HG02798 (cell line): ENCODE data around the gene PHF3.
"Not testable (repeated sequence)": the region's sequence is repeated elsewhere in the genome, so short reads cannot be mapped to it uniquely, and the experiment has no call there.

Experiments
- ATAC-seq: cut with Tn5 transposase; IDR thresholded peaks from one replicate; pipeline ENCODE4 v1.9.1; 2021; ENCODE audit warnings: mild to moderate bottlenecking; ENCODE audit not compliant: unreplicated experiment, poor library complexity

The PHF3 gene

DNA sequence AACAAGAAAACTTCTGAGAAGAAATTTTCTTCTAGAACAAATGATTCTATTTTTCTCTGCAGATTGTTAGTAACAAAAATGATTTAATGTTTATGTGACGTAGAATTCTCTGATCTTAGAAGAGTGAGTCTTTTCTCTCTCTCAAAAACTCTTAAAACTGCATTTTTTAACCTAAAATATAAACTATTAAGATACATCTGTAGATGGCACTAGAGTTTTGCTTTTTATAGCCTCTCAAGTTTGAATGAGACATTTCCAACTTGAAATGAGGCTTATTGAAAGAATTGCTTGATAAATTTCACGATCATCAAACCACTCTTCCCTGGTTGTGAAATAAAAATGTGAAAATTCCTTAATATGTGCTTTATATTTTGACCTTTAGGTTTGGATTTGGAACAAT is 53.8 kb downstream of the PHF3 start:
- ATAC-seq: no peak

DNA sequence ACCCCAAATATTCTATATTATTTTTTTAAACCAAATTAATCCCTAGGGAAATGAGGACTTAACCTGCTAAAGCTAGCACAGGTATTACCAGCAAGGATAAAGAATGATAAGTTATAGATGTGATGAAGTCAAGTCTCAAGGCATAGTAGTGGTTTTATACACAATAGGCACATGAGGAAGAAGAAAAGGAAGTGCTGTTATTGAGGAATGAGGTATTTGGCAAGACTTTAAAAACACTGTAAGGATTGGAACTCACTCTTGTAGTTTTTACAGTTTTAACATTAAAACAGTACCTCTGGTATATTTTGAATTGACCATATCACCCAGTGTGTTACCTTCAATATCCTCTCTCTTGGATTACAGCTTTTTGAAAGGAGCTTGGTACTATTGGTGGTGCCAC is 54.6 kb downstream of the PHF3 start:
- no peak for ATAC-seq

- no peak for ATAC-seq
Observed at GRCh38 chr6:63705707-63706106, 70.1 kb downstream of the PHF3 start.

DNA sequence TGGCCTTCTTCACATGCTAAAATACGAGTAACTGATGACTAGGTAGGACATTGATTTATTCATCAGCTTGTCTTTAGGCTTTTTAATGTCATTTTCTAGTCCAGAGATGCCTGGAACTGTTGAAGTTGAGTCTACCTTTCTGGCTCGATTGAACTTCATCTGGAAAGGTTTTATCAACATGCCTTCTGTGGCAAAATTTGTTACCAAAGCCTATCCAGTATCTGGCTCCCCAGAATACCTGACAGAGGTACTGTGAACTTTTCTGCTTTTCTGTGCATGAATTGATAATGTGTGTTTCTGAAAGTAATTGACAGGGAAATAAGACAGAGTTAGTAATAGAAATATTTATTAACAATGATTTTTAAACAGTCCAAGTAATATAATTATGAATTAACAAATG is 71.0 kb downstream of the PHF3 start:
- ATAC-seq: no peak

DNA sequence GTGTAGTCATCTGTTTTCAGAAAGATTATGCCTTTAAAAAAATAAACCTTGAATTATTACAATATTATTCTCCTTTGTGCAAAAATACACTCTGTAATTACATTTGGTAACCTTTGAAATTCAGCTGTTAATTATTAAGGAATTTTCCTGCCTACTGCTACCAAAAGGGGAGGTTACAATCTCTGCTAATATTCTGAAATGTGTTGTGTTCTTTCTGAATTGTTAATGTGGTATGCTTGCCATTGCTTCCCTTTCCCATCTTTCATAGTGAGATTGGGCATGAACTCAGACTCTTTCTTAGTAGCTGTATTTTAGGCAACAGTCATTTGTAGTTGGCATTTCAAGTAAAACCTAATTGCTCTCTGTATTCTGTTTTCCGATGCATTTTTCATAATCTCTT is 73.0 kb downstream of the PHF3 start:
- ATAC-seq: no peak

- no peak for ATAC-seq
Observed at GRCh38 chr6:63709148-63709547, 73.5 kb downstream of the PHF3 start.

DNA sequence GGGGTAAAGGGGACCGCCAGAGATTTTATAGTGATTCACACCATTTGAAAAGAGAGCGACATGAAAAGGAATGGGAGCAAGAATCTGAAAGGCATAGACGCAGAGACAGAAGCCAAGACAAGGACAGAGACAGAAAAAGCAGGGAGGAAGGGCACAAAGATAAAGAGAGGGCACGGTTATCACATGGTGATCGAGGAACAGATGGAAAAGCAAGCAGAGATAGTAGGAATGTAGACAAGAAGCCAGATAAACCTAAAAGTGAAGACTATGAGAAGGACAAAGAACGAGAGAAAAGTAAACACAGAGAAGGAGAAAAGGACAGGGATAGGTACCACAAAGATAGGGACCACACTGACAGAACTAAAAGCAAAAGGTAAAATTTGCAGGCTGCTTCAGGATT is 77.7 kb downstream of the PHF3 start:
- no peak for ATAC-seq

DNA sequence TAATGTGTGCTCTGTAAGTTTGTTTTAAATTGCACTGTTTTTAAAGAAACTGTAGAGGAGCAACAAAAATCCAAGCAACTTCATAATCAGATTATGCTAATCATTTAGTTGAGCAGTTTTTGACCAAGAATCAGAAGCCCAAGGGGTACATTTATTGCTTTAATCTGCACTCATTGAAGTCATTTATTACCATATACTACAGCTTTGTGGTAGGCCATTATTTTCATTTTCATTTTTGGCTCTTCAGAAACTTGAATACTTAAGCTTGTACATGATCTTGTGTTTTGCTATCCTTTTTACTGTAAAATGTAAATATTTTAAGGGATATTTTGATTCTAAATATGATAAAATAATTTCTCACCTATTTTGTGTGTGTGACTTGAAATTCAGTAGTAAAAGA is 78.5 kb downstream of the PHF3 start:
- peak; percentile 65 for ATAC-seq

DNA sequence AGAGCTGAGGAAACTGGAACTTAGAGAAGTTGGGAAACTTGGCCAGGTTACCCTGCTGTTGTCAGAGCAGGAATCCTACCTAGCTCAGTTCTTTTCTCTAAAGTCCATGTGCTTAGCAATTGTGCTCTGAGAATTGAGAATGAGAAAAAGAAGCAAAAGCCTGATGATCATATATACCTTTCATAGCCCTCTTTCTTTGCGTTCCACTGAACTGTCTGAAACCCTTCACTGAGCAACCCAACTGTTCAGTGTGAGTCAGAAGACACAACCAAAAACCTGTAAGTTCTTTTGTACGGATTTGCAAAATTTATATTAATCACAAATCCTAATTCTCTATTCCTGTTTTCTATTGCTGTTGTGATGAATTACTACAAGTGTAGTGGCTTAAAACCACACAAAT is 80.6 kb downstream of the PHF3 start:
- ATAC-seq: peak; percentile 49

- no peak for ATAC-seq
Observed at GRCh38 chr6:63721181-63721580, 85.6 kb downstream of the PHF3 start.

- no peak for ATAC-seq
Observed at GRCh38 chr6:63724721-63725120, 89.1 kb downstream of the PHF3 start.

- no peak for ATAC-seq
Observed at GRCh38 chr6:63730311-63730710, 94.7 kb downstream of the PHF3 start.

DNA sequence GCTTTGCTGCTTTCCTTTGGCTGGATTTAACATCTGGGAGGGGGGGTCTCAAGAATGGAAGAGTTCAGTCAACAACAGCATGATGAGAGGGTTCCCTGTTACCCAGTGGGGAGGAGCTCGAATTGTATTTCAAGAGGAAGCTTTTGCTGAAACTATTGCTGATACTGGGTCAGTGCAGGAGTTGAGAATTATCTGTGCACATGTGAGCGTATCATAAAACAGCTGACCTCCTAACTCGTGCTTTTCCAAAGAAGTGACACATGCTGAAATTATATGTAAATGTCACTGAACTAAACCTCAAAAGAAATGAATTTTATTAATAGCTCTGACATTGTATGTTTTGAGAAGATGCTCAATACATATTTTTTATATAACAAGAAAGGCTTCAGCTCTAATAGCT is 96.3 kb downstream of the PHF3 start:
- ATAC-seq: no peak

- no peak for ATAC-seq
Observed at GRCh38 chr6:63732336-63732735, 96.7 kb downstream of the PHF3 start.

DNA sequence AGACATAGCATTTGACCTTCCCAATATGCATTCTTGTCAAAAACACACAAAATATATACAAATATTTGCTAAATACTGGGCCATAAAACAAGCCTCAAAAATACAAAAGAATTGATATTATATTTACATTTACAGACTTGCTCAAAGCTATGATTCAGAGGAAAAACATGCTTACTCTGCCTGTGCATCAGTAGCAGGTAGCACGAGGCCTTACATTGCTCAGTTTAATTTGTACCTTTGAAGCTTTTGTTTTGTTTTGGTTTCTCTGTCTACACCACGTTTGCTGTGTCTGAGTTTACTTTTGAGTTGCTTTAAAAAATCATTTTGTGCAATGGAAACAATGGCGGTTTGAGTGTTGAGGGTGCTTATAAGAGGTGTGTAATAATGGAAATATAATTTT is 99.3 kb downstream of the PHF3 start:
- ATAC-seq: no peak

DNA sequence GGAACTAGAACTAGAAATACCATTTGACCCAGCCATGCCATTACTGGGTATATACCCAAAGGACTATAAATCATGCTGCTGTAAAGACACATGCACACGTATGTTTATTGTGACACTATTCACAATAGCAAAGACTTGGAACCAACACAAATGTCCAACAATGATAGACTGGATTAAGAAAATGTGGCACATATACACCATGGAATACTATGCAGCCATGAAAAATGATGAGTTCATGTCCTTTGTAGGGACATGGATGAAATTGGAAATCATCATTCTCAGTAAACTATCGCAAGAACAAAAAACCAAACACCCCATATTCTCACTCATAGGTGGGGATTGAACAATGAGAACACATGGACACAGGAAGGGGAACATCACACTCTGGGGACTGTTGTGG is 102.6 kb downstream of the PHF3 start:
- not testable (repeated sequence) for ATAC-seq

DNA sequence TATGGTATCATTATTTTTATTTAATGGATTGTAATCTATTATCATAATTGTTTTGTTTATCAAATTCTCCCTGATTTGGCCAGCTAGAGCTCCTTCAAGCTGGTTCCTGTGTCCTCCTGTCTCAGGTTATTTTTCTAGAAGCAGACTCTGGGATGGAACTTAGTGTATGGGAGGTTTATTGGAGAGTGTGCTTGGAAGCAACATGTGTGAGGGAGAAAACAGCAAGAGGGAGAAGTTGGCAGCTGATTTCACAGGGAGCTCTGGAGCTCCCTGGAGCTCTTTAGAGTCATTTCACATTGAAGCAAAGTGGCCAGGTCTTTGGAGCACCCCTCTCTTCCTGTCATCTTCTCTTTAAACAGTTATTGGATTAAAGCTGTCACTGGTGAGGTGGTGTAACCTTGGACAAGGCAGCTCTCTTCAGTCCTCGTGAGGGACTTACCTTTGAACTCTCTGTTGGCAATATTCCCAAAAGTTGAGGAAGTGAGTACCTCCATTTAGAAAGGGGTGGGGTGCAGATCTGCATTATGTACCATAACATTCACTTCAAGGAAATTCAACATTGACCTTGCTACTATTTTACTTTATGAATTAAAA is 103.6 kb downstream of the PHF3 start:
- no peak for ATAC-seq

DNA sequence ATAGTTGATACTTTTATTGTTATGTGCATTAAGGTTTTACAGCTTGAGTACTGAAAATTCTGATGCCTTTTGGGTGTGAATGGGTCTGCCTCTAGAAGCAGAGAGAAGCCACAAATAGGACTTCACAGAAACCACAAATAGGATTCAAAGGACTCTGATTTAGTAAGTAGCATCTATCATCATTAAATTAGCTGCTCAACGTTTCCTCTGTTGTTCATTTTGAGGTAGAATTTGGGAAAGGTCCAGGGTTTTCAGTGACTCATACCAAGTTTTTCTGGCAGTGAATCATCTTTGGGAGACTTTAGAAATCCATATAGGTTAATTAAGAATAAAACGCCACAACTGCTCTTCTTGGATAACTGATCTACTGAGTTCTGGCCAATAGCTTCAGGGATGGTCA is 105.1 kb downstream of the PHF3 start:
- ATAC-seq: no peak

DNA sequence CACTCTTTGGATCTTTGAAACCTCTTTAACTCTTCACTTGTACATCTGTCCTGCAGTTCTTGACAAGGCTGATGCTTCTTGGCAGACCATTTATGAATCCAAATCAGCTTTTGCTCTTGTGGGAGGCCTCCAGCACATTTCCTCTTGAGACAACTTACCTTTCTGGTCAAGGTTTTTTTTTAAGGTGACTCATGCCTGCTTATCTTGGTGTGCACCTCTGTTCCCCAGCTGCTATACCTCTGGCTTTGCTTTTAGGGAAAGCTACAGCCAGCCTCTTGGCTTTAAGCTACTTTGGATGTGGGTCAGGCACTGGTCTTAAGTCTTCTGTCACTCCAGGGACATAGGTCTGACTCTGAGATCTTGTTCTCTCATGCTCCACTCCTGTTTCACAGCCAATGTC is 106.5 kb downstream of the PHF3 start:
- ATAC-seq: no peak

DNA sequence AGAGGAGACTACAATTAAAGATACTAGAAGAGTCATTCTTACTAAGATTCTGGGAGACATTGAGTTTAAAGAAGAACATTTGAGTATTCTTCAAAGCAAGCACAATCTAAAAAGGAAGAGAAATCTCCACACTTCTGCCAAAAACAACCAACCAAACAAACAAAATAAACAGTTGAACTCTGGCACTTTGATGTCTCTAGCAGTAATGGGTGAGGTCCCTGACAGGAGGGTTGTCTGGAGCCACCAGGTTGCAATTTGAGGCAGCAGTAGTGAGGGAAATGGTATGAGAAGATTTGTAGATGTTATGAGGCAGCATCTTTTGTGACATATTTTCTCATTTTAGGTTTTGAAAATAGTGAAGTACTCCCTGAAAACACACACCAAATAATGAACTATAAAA is 108.1 kb downstream of the PHF3 start:
- no peak for ATAC-seq

GRCh38 chr6:63744810-63745209 is 109.2 kb downstream of the PHF3 start:
- no peak for ATAC-seq

DNA sequence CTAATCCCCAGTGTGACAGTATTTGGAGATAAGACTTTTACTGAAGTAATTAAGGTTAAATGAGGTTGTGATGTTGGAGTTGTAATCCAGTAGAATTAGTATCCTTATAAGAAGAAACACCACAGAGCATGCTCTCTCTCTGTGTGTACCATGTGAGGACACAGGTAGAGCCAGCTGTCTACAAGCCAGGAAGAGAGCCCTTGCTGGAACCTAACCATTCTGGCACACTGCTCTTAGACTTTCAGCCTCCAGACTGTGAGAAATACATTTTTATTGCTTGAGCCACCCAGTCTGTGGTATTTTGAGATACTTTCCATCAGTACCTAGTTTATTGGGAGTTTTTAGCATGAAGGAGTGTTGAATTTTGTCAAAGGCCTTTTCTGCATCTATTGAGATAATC is 110.2 kb downstream of the PHF3 start:
- no peak for ATAC-seq

DNA sequence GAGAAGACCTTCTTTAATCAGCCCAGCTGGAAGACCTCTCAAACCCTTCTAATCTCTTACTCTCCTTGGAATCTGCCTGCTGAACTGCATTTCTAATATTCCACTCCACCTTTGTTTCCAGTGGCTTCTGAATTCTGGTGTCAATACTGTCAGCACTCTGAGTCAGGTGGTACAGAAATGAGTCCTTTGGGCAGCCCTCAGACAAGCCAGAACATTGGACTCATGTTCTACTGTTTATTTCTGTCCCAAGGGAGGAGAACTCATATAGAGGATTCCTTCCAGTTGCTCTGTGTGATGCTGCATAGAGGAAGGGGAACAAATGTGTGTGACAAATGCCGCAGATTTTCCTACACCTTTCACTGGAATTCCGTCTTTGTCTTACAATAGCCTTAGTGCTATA is 114.8 kb downstream of the PHF3 start:
- no peak for ATAC-seq
